ENCODE measurements around the gene ADAM22. TPM values are rescaled to one million over a fixed set of nuclear protein-coding genes. Genes with fewer than 3 reads are reported as not detected.
A peak's percentile ranks its signal among the peaks of the same experiment; 100 is the strongest.

ADAM22 gene
- total and polyA plus RNA-seq, 2 experiments from 2014 or later, result 2.7 to 18.7 TPM

GRCh38 chr7:88115258-88115796, 181.3 kb downstream of the ADAM22 start:
- Histone ChIP-seq H3K27me3 (ENCODE audit: insufficient read depth) (no peaks in the 10 kb centered on the region), H3K27ac (ENCODE audit: low read depth) (no peak overlapping the region), H4K20me1 (replicated peaks; ENCODE audit: insufficient read depth) (no peaks in the 10 kb centered on the region), H2AFZ (no peak overlapping the region), H3K9me2 (ENCODE audit: insufficient read depth) (no peaks in the 10 kb centered on the region), H3K4me3 (no peak overlapping the region), H3K79me2 (replicated peaks; ENCODE audit: insufficient read depth) (no peaks in the 10 kb centered on the region), H3K4me1 (ENCODE audit: insufficient read depth) (peaks cover 7% of the 10 kb centered on the region; the same call in 1 of the 2 replicates), H3F3A (replicated peaks; ENCODE audit: low read depth) (no peaks in the 10 kb centered on the region), H3K4me2 (no peak overlapping the region), H3K36me3 (ENCODE audit: insufficient read depth) (no peaks in the 10 kb centered on the region)
- TF ChIP-seq EZH2phosphoT487 (IDR thresholded peaks at IDR 0.05; ENCODE audit: unreplicated experiment) (no peak), ETS1 (IDR thresholded peaks at IDR 0.05) (no peak), REST (IDR thresholded peaks at IDR 0.05; ENCODE audit: unreplicated experiment) (no peak), JUNB (IDR thresholded peaks at IDR 0.05; ENCODE audit: unreplicated experiment) (no peak), ZNF114 (CRISPR knock-in tag; IDR thresholded peaks at IDR 0.05) (no peak), ZNF462 (CRISPR knock-in tag; IDR thresholded peaks at IDR 0.05) (no peak), POLR2AphosphoS5 (IDR thresholded peaks at IDR 0.05; ENCODE audit: low read depth) (no peak), ZNF331 (CRISPR knock-in tag; IDR thresholded peaks at IDR 0.05; ENCODE audit: low read depth) (no peak)
- no peaks in the 10 kb centered on the region for H3K36me3 Mint-ChIP-seq (ENCODE audit: low read depth)
- peaks cover 16% of the 10 kb centered on the region for H3K4me1 Mint-ChIP-seq
- no peak overlapping the region for H3K4me3 Mint-ChIP-seq
- H3K27me3 Mint-ChIP-seq (ENCODE audit: insufficient read depth, low read depth, poor library complexity), result peaks cover 1% of the 10 kb centered on the region
- ATAC-seq, result no peak
- no peak for DNase-seq (ENCODE audit: low spot score)
- peak overlapping the region; percentile 36; the same call in 1 of the 2 replicates for H3K27ac Mint-ChIP-seq
- no peaks in the 10 kb centered on the region for H3K9me3 Mint-ChIP-seq

Data from GM23338 (cell line).